GM23338 (cell line): ENCODE data around the gene MACROD1. TPM values are rescaled to one million over a fixed set of nuclear protein-coding genes. Genes with fewer than 3 reads are reported as not detected.

ENCODE experiments used
- ATAC-seq: fragments of 200-7000 bp; cut with Tn5 transposase; 3 replicates; pipeline ENCODE4 v1.9.1; 2020
- DNase-seq: peaks from one replicate; pipeline ENCODE4 v3.0.0-alpha.2; 2015; ENCODE audit warnings: low spot score
- H2AFZ ChIP-seq: fragments of 200-600 bp; sonication (generic); 2 replicates; pipeline ENCODE4 v1.8.0; 2016; ENCODE audit warnings: antibody characterized with exemption, mild to moderate bottlenecking, moderate library complexity
- H3F3A ChIP-seq: fragments of 200-600 bp; sonication (generic); replicated peaks from 2 replicates; pipeline ENCODE4 v1.8.0; 2017; ENCODE audit warnings: antibody characterized with exemption, mixed run types, low read depth
- H3K27ac ChIP-seq: fragments of 200-600 bp; sonication (generic); 2 replicates; pipeline ENCODE4 v1.6.1; 2016; ENCODE audit warnings: low read depth
- H3K27me3 ChIP-seq: fragments of 200-600 bp; sonication (generic); 2 replicates; pipeline ENCODE4 v1.8.0; 2016; ENCODE audit warnings: mild to moderate bottlenecking, mixed run types, moderate library complexity; ENCODE audit not compliant: insufficient read depth
- H3K36me3 ChIP-seq: fragments of 200-600 bp; sonication (generic); 2 replicates; pipeline ENCODE4 v1.8.0; 2016; ENCODE audit warnings: mild to moderate bottlenecking; ENCODE audit not compliant: insufficient read depth
- H3K4me1 ChIP-seq: fragments of 200-600 bp; sonication (generic); 2 replicates; pipeline ENCODE4 v1.8.0; 2016; ENCODE audit warnings: mild to moderate bottlenecking, moderate library complexity; ENCODE audit not compliant: insufficient read depth
- H3K4me2 ChIP-seq: fragments of 200-600 bp; sonication (generic); 2 replicates; pipeline ENCODE4 v1.7.1; 2017; ENCODE audit warnings: mixed run types
- H3K4me3 ChIP-seq: fragments of 200-600 bp; sonication (generic); 2 replicates; pipeline ENCODE4 v1.6.1; 2016; ENCODE audit warnings: mixed run types
- H3K79me2 ChIP-seq: fragments of 200-600 bp; sonication (generic); replicated peaks from 2 replicates; pipeline ENCODE4 v1.8.0; 2017; ENCODE audit warnings: mild to moderate bottlenecking; ENCODE audit not compliant: insufficient read depth
- H3K9me2 ChIP-seq: fragments of 200-600 bp; sonication (generic); 2 replicates; pipeline ENCODE4 v1.8.0; 2017; ENCODE audit not compliant: insufficient read depth
- H4K20me1 ChIP-seq: fragments of 200-600 bp; sonication (generic); replicated peaks from 2 replicates; pipeline ENCODE4 v1.8.0; 2017; ENCODE audit warnings: mild to moderate bottlenecking; ENCODE audit not compliant: insufficient read depth
- H3K27ac Mint-ChIP-seq: 2 replicates; pipeline ENCODE4 v1.8.0; 2020; ENCODE audit warnings: inconsistent platforms, mild to moderate bottlenecking, moderate library complexity, mixed read lengths
- H3K27me3 Mint-ChIP-seq: 3 replicates; pipeline ENCODE4 v1.8.0; 2022; ENCODE audit warnings: low read depth, mild to moderate bottlenecking, moderate library complexity, mixed read lengths, inconsistent platforms; ENCODE audit not compliant: insufficient read depth, poor library complexity
- H3K36me3 Mint-ChIP-seq: 3 replicates; pipeline ENCODE4 v1.8.0; 2021; ENCODE audit warnings: low read depth, mild to moderate bottlenecking, inconsistent platforms, moderate library complexity, mixed read lengths
- H3K4me1 Mint-ChIP-seq: 3 replicates; pipeline ENCODE4 v1.8.0; 2020; ENCODE audit warnings: mild to moderate bottlenecking, inconsistent platforms, mixed read lengths
- H3K4me3 Mint-ChIP-seq: 3 replicates; pipeline ENCODE4 v1.8.0; 2021; ENCODE audit warnings: moderate library complexity, mild to moderate bottlenecking, inconsistent platforms, mixed read lengths
- H3K9me3 Mint-ChIP-seq: 3 replicates; pipeline ENCODE4 v1.8.0; 2020; ENCODE audit warnings: moderate library complexity, mild to moderate bottlenecking, inconsistent platforms, mixed read lengths
- CREB1 ChIP-seq: fragments of 250-450 bp; sonication (Bioruptor Pico); IDR thresholded peaks from 2 replicates; pipeline ENCODE4 v1.5.0; 2020; ENCODE audit warnings: low read depth, mild to moderate bottlenecking, moderate library complexity
- EZH2 ChIP-seq: fragments of 200-600 bp; sonication (generic); IDR thresholded peaks from one replicate; pipeline ENCODE4 v1.8.0; 2017; ENCODE audit warnings: antibody characterized with exemption, mild to moderate bottlenecking, low read depth; ENCODE audit not compliant: unreplicated experiment
- EZH2phosphoT487 ChIP-seq: fragments of 200-600 bp; sonication (generic); IDR thresholded peaks from one replicate; pipeline ENCODE4 v1.8.1; 2018; ENCODE audit warnings: antibody characterized with exemption; ENCODE audit not compliant: unreplicated experiment
- JUNB ChIP-seq: IDR thresholded peaks from one replicate; pipeline ENCODE4 v1.6.1; 2016; ENCODE audit warnings: antibody characterized with exemption; ENCODE audit not compliant: unreplicated experiment
- POLR2AphosphoS5 ChIP-seq: IDR thresholded peaks from 2 replicates; pipeline ENCODE4 v1.6.1; 2016; ENCODE audit warnings: antibody characterized with exemption, low read depth
- STAT1 ChIP-seq: IDR thresholded peaks from one replicate; pipeline ENCODE4 v1.6.1; 2016; ENCODE audit warnings: antibody characterized with exemption; ENCODE audit not compliant: unreplicated experiment
- ZNF114 ChIP-seq: fragments of 250-450 bp; sonication (Bioruptor Pico); IDR thresholded peaks from 2 replicates; pipeline ENCODE4 v1.5.0; 2020; ENCODE audit warnings: mild to moderate bottlenecking, moderate library complexity
- ZNF331 ChIP-seq: fragments of 250-450 bp; sonication (Bioruptor Pico); IDR thresholded peaks from 2 replicates; pipeline ENCODE4 v1.5.0; 2020; ENCODE audit warnings: low read depth, mild to moderate bottlenecking, moderate library complexity
- polyA plus RNA-seq: library from polyadenylated mRNA; unstranded; fragments of >200 nt; fragmentation: Nextera tagmentation; extraction: Ambion mirVana; gene quantifications from 2 replicates; pipeline ENCODE4 v1.2.1, GENCODE V29; 2016
- total RNA-seq: library from RNA; depleted of rRNA; stranded (reverse); fragments of >200 nt; shearing (Covaris generic); gene quantifications from 2 replicates; pipeline ENCODE4 v1.2.3, GENCODE V29; 2014
- TF ChIP-seq, protein P1 (sequence below): IDR thresholded peaks from one replicate; pipeline ENCODE4 v1.6.1; 2018; ENCODE audit warnings: antibody characterized with exemption; ENCODE audit not compliant: unreplicated experiment
- TF ChIP-seq, protein P2 (sequence below), 2 experiments: fragments of 200-600 bp in 1 of 2; sonication (generic) in 1 of 2; conservative IDR thresholded peaks; 2 replicates each; pipeline versions ENCODE4 v1.5.1 to v1.6.1; 2016 to 2017; ENCODE audit warnings: antibody characterized with exemption in 2 of 2, low read depth in 2 of 2, mild to moderate bottlenecking in 2 of 2, moderate library complexity in 1 of 2
- TF ChIP-seq, protein P3 (sequence below): IDR thresholded peaks from 2 replicates; pipeline ENCODE4 v1.6.1; 2016; ENCODE audit warnings: antibody characterized with exemption
- TF ChIP-seq, protein P4 (sequence below): fragments of 250-450 bp; sonication (Bioruptor Pico); IDR thresholded peaks from 2 replicates; pipeline ENCODE4 v1.5.0; 2020; ENCODE audit warnings: mild to moderate bottlenecking, moderate library complexity

MACROD1 gene
- total and polyA plus RNA-seq, 2 experiments from 2014 or later = 33.0 to 51.6 TPM

- Mint-ChIP-seq H3K4me3 (no peak overlapping the region), H3K27ac (no peak overlapping the region), H3K4me1 (peaks cover 35% of the 10 kb centered on the region), H3K36me3 (no peaks in the 10 kb centered on the region), H3K9me3 (no peaks in the 10 kb centered on the region), H3K27me3 (peaks cover 43% of the 10 kb centered on the region)
- Histone ChIP-seq H3K4me3 (no peak overlapping the region), H3K36me3 (no peaks in the 10 kb centered on the region), H3K27ac (no peak overlapping the region), H3K4me1 (peaks cover 23% of the 10 kb centered on the region), H4K20me1 (no peaks in the 10 kb centered on the region), H3F3A (0 out of 2 replicates have a peak, but pooled peaks cover 3% of the 10 kb centered on the region), H3K9me2 (no peaks in the 10 kb centered on the region), H3K79me2 (no peaks in the 10 kb centered on the region), H3K27me3 (peaks cover 51% of the 10 kb centered on the region), H2AFZ (no peak overlapping the region), H3K4me2 (no peak overlapping the region)
- ATAC-seq (no peak), DNase-seq (no peak)
- TF ChIP-seq, protein P1, sequence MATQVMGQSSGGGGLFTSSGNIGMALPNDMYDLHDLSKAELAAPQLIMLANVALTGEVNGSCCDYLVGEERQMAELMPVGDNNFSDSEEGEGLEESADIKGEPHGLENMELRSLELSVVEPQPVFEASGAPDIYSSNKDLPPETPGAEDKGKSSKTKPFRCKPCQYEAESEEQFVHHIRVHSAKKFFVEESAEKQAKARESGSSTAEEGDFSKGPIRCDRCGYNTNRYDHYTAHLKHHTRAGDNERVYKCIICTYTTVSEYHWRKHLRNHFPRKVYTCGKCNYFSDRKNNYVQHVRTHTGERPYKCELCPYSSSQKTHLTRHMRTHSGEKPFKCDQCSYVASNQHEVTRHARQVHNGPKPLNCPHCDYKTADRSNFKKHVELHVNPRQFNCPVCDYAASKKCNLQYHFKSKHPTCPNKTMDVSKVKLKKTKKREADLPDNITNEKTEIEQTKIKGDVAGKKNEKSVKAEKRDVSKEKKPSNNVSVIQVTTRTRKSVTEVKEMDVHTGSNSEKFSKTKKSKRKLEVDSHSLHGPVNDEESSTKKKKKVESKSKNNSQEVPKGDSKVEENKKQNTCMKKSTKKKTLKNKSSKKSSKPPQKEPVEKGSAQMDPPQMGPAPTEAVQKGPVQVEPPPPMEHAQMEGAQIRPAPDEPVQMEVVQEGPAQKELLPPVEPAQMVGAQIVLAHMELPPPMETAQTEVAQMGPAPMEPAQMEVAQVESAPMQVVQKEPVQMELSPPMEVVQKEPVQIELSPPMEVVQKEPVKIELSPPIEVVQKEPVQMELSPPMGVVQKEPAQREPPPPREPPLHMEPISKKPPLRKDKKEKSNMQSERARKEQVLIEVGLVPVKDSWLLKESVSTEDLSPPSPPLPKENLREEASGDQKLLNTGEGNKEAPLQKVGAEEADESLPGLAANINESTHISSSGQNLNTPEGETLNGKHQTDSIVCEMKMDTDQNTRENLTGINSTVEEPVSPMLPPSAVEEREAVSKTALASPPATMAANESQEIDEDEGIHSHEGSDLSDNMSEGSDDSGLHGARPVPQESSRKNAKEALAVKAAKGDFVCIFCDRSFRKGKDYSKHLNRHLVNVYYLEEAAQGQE = no peak
- no peak for TF ChIP-seq CREB1 (CRISPR knock-in tag)
- no peak for TF ChIP-seq JUNB
- TF ChIP-seq STAT1 = no peak
- TF ChIP-seq, protein P2, sequence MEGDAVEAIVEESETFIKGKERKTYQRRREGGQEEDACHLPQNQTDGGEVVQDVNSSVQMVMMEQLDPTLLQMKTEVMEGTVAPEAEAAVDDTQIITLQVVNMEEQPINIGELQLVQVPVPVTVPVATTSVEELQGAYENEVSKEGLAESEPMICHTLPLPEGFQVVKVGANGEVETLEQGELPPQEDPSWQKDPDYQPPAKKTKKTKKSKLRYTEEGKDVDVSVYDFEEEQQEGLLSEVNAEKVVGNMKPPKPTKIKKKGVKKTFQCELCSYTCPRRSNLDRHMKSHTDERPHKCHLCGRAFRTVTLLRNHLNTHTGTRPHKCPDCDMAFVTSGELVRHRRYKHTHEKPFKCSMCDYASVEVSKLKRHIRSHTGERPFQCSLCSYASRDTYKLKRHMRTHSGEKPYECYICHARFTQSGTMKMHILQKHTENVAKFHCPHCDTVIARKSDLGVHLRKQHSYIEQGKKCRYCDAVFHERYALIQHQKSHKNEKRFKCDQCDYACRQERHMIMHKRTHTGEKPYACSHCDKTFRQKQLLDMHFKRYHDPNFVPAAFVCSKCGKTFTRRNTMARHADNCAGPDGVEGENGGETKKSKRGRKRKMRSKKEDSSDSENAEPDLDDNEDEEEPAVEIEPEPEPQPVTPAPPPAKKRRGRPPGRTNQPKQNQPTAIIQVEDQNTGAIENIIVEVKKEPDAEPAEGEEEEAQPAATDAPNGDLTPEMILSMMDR (conservative IDR thresholded peaks at IDR 0.05; ENCODE audit: low read depth in 2 of 2) = no peak
- no peak for TF ChIP-seq EZH2phosphoT487
- no peak for TF ChIP-seq POLR2AphosphoS5
- TF ChIP-seq ZNF114 (CRISPR knock-in tag) = no peak
- TF ChIP-seq, protein P3, sequence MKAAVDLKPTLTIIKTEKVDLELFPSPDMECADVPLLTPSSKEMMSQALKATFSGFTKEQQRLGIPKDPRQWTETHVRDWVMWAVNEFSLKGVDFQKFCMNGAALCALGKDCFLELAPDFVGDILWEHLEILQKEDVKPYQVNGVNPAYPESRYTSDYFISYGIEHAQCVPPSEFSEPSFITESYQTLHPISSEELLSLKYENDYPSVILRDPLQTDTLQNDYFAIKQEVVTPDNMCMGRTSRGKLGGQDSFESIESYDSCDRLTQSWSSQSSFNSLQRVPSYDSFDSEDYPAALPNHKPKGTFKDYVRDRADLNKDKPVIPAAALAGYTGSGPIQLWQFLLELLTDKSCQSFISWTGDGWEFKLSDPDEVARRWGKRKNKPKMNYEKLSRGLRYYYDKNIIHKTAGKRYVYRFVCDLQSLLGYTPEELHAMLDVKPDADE = no peak
- no peak for TF ChIP-seq ZNF331 (CRISPR knock-in tag)
- TF ChIP-seq EZH2 = no peak
- TF ChIP-seq, protein P4, sequence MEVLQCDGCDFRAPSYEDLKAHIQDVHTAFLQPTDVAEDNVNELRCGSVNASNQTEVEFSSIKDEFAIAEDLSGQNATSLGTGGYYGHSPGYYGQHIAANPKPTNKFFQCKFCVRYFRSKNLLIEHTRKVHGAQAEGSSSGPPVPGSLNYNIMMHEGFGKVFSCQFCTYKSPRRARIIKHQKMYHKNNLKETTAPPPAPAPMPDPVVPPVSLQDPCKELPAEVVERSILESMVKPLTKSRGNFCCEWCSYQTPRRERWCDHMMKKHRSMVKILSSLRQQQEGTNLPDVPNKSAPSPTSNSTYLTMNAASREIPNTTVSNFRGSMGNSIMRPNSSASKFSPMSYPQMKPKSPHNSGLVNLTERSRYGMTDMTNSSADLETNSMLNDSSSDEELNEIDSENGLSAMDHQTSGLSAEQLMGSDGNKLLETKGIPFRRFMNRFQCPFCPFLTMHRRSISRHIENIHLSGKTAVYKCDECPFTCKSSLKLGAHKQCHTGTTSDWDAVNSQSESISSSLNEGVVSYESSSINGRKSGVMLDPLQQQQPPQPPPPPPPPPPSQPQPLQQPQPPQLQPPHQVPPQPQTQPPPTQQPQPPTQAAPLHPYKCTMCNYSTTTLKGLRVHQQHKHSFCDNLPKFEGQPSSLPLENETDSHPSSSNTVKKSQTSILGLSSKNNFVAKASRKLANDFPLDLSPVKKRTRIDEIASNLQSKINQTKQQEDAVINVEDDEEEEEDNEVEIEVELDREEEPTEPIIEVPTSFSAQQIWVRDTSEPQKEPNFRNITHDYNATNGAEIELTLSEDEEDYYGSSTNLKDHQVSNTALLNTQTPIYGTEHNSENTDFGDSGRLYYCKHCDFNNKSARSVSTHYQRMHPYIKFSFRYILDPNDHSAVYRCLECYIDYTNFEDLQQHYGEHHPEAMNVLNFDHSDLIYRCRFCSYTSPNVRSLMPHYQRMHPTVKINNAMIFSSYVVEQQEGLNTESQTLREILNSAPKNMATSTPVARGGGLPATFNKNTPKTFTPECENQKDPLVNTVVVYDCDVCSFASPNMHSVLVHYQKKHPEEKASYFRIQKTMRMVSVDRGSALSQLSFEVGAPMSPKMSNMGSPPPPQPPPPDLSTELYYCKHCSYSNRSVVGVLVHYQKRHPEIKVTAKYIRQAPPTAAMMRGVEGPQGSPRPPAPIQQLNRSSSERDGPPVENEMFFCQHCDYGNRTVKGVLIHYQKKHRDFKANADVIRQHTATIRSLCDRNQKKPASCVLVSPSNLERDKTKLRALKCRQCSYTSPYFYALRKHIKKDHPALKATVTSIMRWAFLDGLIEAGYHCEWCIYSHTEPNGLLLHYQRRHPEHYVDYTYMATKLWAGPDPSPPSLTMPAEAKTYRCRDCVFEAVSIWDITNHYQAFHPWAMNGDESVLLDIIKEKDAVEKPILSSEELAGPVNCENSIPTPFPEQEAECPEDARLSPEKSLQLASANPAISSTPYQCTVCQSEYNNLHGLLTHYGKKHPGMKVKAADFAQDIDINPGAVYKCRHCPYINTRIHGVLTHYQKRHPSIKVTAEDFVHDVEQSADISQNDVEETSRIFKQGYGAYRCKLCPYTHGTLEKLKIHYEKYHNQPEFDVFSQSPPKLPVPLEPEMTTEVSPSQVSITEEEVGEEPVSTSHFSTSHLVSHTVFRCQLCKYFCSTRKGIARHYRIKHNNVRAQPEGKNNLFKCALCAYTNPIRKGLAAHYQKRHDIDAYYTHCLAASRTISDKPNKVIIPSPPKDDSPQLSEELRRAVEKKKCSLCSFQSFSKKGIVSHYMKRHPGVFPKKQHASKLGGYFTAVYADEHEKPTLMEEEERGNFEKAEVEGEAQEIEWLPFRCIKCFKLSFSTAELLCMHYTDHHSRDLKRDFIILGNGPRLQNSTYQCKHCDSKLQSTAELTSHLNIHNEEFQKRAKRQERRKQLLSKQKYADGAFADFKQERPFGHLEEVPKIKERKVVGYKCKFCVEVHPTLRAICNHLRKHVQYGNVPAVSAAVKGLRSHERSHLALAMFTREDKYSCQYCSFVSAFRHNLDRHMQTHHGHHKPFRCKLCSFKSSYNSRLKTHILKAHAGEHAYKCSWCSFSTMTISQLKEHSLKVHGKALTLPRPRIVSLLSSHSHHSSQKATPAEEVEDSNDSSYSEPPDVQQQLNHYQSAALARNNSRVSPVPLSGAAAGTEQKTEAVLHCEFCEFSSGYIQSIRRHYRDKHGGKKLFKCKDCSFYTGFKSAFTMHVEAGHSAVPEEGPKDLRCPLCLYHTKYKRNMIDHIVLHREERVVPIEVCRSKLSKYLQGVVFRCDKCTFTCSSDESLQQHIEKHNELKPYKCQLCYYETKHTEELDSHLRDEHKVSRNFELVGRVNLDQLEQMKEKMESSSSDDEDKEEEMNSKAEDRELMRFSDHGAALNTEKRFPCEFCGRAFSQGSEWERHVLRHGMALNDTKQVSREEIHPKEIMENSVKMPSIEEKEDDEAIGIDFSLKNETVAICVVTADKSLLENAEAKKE (CRISPR knock-in tag) = no peak
These were observed 147.6 kb downstream of the MACROD1 start for GRCh38 chr11:64018310-64018709.
